Gastroesophageal sphincter (tissue), 4 donors: ENCODE data around the gene COL19A1. TPM values are rescaled to one million over a fixed set of nuclear protein-coding genes. Genes with fewer than 3 reads are reported as not detected.

Experiments
- ATAC-seq: fragments of 150-250 bp; one replicate; pipeline ENCODE4 v1.9.1; 2016; ENCODE audit warnings: mild to moderate bottlenecking, moderate library complexity
- H3K27ac ChIP-seq, 4 donors: fragments of 200-600 bp; sonication (generic) in 3 of 4; 1 replicate in 3 of 4; 2 replicates in 1 of 4; pipeline ENCODE4 v1.5.1; 2016 to 2019
- H3K27me3 ChIP-seq: fragments of 200-600 bp; sonication (generic); one replicate; pipeline ENCODE4 v1.5.1; 2019
- H3K36me3 ChIP-seq, 2 donors: fragments of 200-600 bp; sonication (generic); one replicate each; pipeline ENCODE4 v1.5.1; 2019; ENCODE audit warnings: control low read depth in 1 of 2
- H3K4me1 ChIP-seq, 3 donors: fragments of 200-600 bp; sonication (generic); 1 replicate in 2 of 3; 2 replicates in 1 of 3; pipeline ENCODE4 v1.5.1; 2016 to 2019; ENCODE audit warnings: control low read depth in 2 of 3
- H3K4me3 ChIP-seq, 2 donors: fragments of 200-600 bp; sonication (generic); one replicate each; pipeline ENCODE4 v1.5.1; 2019; ENCODE audit warnings: mild to moderate bottlenecking in 1 of 2, moderate library complexity in 1 of 2
- H3K9me3 ChIP-seq, 3 donors: fragments of 200-600 bp; sonication (generic); one replicate each; pipeline ENCODE4 v1.5.1; 2017 to 2019; ENCODE audit warnings: control low read depth in 2 of 3
- CTCF ChIP-seq, 4 experiments: fragments of 200-600 bp in 2 of 4; fragments of 450-650 bp in 2 of 4; sonication (generic) in 1 of 4; IDR thresholded peaks; one replicate each; pipeline ENCODE4 v1.5.1; 2017 to 2019; ENCODE audit warnings: antibody characterized with exemption in 4 of 4, mild to moderate bottlenecking in 2 of 4, moderate library complexity in 2 of 4
- EP300 ChIP-seq: sonication (generic); formaldehyde crosslinking; IDR thresholded peaks from one replicate; pipeline ENCODE4 v1.6.1; 2017; ENCODE audit warnings: antibody characterized with exemption, mild to moderate bottlenecking
- POLR2A ChIP-seq, 2 donors: fragments of 450-650 bp; IDR thresholded peaks; one replicate each; pipeline ENCODE4 v1.6.1; 2017; ENCODE audit warnings: antibody characterized with exemption in 2 of 2, mild to moderate bottlenecking in 2 of 2, moderate library complexity in 1 of 2
- POLR2AphosphoS5 ChIP-seq: sonication (generic); formaldehyde crosslinking; IDR thresholded peaks from one replicate; pipeline ENCODE4 v1.6.1; 2017; ENCODE audit warnings: antibody characterized with exemption
- WGBS, 2 donors: methylation state at CpG; one replicate each; pipeline ENCODE4 v1.1.5; 2018; ENCODE audit warnings: low coverage in 1 of 2; 5-methylcytosine and 5-hydroxymethylcytosine counted together
- total RNA-seq, 4 donors: library from RNA; depleted of rRNA; stranded (reverse); fragments of >200 nt; gene quantifications; one replicate each; pipeline ENCODE4 v1.1.0, GENCODE V29; 2016

Gene COL19A1
- total RNA-seq, 4 donors from 2014 or later: 3.7 to 15.6 (median 6.5) TPM

DNA sequence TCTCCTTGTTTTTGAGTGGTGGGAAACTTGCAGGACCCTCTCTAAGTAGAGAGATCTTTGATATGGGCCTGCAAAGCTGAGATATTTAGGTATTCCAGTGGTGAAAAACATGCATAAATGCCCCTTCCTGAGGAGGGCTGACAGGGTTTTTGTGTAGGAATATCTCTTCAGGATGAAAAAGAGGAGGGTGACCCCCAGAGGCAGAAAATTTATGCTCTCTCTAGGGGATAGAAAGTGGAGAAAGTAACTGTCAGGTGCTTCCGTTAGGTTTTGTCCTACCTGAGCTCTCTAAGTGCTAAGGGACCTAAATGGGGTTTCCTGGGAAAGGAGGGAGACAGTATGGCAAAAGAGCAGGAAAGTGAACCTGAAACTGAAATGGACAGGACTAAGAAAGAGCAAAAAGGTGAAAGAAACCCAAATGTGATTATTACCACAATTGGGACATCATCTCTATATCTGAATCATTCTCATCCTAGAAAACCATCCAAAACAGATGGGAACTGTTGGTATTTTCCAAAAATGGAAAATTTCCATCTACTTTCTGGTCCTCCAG, 2.0 kb downstream of the COL19A1 start:
- peak overlapping the region in 1 of 2 donors; percentile 70 for H3K4me3 ChIP-seq
- no peak for ATAC-seq
- no peaks in the 10 kb centered on the region for H3K36me3 ChIP-seq
- no peaks in the 10 kb centered on the region for H3K9me3 ChIP-seq
- H3K27ac ChIP-seq: no peak overlapping the region
- 100% methylated on average over 1 of the region's 1 CpG for WGBS, 2 donors
- no peaks in the 10 kb centered on the region for H3K27me3 ChIP-seq
- H3K4me1 ChIP-seq: peaks cover 0 to 23% (median 0%) of the 10 kb centered on the region in 3 donors
- no peak for TF ChIP-seq POLR2AphosphoS5
- no peak for TF ChIP-seq EP300
- TF ChIP-seq CTCF (IDR thresholded peaks at IDR 0.05): no peak
- TF ChIP-seq POLR2A (IDR thresholded peaks at IDR 0.05): no peak

DNA sequence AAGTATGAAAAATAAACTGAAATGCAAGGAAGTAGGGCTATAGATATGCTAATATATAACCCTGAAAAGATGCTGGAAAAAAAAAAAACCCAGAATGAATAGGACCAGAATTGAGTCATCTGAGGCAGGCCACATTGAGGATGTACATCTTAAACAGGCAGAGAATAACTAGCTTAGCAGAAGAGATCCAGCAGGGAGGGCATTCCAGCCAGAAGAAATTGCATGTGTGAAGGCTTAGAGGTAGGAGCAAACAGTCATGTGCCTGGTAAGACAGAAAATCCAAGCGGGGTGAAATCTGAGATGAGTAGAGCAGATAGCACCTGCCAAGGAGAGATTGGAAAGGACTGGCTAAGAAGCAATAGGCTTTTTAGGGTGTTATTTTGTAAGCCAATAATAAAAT, 2.6 kb downstream of the COL19A1 start:
- no peak overlapping the region for H3K4me3 ChIP-seq
- no peak for ATAC-seq
- 80 to 91% methylated on average over 1 of the region's 1 CpG for WGBS, 2 donors
- no peaks in the 10 kb centered on the region for H3K9me3 ChIP-seq
- H3K36me3 ChIP-seq: no peaks in the 10 kb centered on the region
- no peaks in the 10 kb centered on the region for H3K27me3 ChIP-seq
- H3K27ac ChIP-seq: no peak overlapping the region
- TF ChIP-seq EP300 (no peak), POLR2AphosphoS5 (no peak), POLR2A (IDR thresholded peaks at IDR 0.05) (no peak), CTCF (IDR thresholded peaks at IDR 0.05) (no peak)
- peaks cover 0 to 23% (median 0%) of the 10 kb centered on the region in 3 donors for H3K4me1 ChIP-seq

DNA sequence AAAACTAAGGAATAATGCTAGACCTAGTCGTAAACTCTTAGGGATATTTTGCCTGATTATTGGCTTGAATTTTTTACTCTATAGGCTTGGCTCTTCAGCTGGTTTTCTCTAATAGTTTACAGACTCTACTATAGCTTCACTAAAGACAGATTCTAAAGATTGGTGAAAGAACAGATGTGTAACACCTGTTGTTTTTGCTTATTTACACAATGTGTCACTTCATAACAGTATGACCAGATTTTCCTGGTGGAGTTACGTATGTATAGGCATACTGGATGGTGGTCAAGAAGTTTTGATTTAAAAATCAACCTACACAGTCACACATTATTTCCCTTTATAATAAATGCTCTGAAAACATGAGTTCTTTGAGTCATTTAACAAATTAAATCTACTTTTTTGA, 4.8 kb downstream of the COL19A1 start:
- H3K27me3 ChIP-seq: no peaks in the 10 kb centered on the region
- no peaks in the 10 kb centered on the region for H3K9me3 ChIP-seq
- no peak for ATAC-seq
- WGBS, 2 donors: 89 to 96% methylated on average over 2 of the region's 2 CpGs
- TF ChIP-seq CTCF (IDR thresholded peaks at IDR 0.05) (no peak), POLR2AphosphoS5 (no peak), POLR2A (IDR thresholded peaks at IDR 0.05) (no peak), EP300 (no peak)
- H3K4me3 ChIP-seq: no peak overlapping the region
- no peak overlapping the region for H3K27ac ChIP-seq
- no peaks in the 10 kb centered on the region for H3K36me3 ChIP-seq
- H3K4me1 ChIP-seq: peaks cover 0 to 10% (median 0%) of the 10 kb centered on the region in 3 donors

- TF ChIP-seq EP300 (no peak), CTCF (IDR thresholded peaks at IDR 0.05) (no peak), POLR2A (IDR thresholded peaks at IDR 0.05) (no peak), POLR2AphosphoS5 (no peak)
- Histone ChIP-seq H3K27me3 (no peaks in the 10 kb centered on the region), H3K9me3 (no peaks in the 10 kb centered on the region), H3K4me1 (no peaks in the 10 kb centered on the region), H3K4me3 (no peak overlapping the region), H3K27ac (no peak overlapping the region), H3K36me3 (no peaks in the 10 kb centered on the region)
- no peak for ATAC-seq
- WGBS, 2 donors: 83 to 93% methylated on average over 1 of the region's 2 CpGs
Measured at GRCh38 chr6:69873291-69873690, 6.9 kb downstream of the COL19A1 start.

DNA sequence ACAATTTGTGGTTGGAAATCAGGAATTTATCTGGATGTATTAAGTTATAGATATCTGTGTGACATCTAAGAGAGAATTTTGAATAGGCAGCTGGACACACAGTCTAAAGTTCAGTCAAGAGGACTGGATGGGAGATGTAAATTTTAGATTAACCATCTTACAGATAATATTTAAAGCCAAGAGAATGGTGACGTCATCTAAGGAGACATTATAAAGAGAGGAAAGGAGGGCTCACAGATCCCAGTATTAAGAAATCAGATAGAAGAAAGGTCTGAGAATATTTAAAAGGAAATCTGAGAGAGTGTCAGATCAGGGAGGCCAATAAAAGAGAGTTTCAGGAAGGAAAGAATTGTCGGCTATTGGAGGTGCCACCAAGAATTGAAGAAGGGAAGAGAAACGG, 9.4 kb downstream of the COL19A1 start:
- ATAC-seq: no peak
- WGBS, 2 donors: 78 to 94% methylated on average over 3 of the region's 3 CpGs
- Histone ChIP-seq H3K27ac (no peak overlapping the region), H3K4me3 (no peak overlapping the region), H3K27me3 (no peaks in the 10 kb centered on the region), H3K9me3 (no peaks in the 10 kb centered on the region), H3K36me3 (no peaks in the 10 kb centered on the region), H3K4me1 (no peaks in the 10 kb centered on the region)
- TF ChIP-seq CTCF (IDR thresholded peaks at IDR 0.05) (no peak), POLR2A (IDR thresholded peaks at IDR 0.05) (no peak), POLR2AphosphoS5 (no peak), EP300 (no peak)
